Stimulated activated CD4-positive, alpha-beta T cell treated with anti-CD3 and anti-CD28 coated beads, TNF-alpha, amount 100 ng/mL, for 24 hours (primary cell): ENCODE results near the gene HIC2.
"Not testable (repeated sequence)": the region's sequence is repeated elsewhere in the genome, so short reads cannot be mapped to it uniquely, and the experiment has no call there.

Experiments used
- DNase-seq, 3 experiments: peaks; one replicate each; pipeline ENCODE4 v3.0.0-alpha.2; 2020; ENCODE audit warnings: low read depth in 3 of 3

HIC2 gene

GRCh38 chr22:21450858-21451353, 33.7 kb downstream of the HIC2 start:
- DNase-seq, result no peak

GRCh38 chr22:21451545-21452520, 34.7 kb downstream of the HIC2 start:
- no peak for DNase-seq

- DNase-seq, result not testable (repeated sequence)
Observed at GRCh38 chr22:21452666-21453065, 35.5 kb downstream of the HIC2 start.

GRCh38 chr22:21454998-21455333, 37.8 kb downstream of the HIC2 start:
- DNase-seq, result not testable (repeated sequence)

- no peak for DNase-seq
Observed at GRCh38 chr22:21455334-21456089, 38.3 kb downstream of the HIC2 start.

GRCh38 chr22:21457023-21457787, 40.0 kb downstream of the HIC2 start:
- no peak for DNase-seq

- not testable (repeated sequence) for DNase-seq
Observed at GRCh38 chr22:21462672-21463071, 45.5 kb downstream of the HIC2 start.

- not testable (repeated sequence) for DNase-seq
Observed at GRCh38 chr22:21467337-21468193, 50.4 kb downstream of the HIC2 start, which contains the start of gene TMEM191C. Gene TMEM191C (plus strand): TSS chr22:21467387. CDS start chr22:21467460, 73 bp downstream.

GRCh38 chr22:21468194-21469096, 51.3 kb downstream of the HIC2 start:
- DNase-seq, result peak; percentile 78 to 92 (median 83)

- not testable (repeated sequence) for DNase-seq
Observed at GRCh38 chr22:21469097-21469994, 52.2 kb downstream of the HIC2 start.

GRCh38 chr22:21472984-21473383, 55.8 kb downstream of the HIC2 start:
- not testable (repeated sequence) for DNase-seq

GRCh38 chr22:21473664-21474063, 56.5 kb downstream of the HIC2 start:
- not testable (repeated sequence) for DNase-seq

- DNase-seq, result not testable (repeated sequence)
Observed at GRCh38 chr22:21484039-21484438, 66.9 kb downstream of the HIC2 start.

GRCh38 chr22:21487723-21488122, 70.6 kb downstream of the HIC2 start:
- not testable (repeated sequence) for DNase-seq

- DNase-seq, result not testable (repeated sequence)
Observed at GRCh38 chr22:21489149-21489680, 72.0 kb downstream of the HIC2 start.

- not testable (repeated sequence) for DNase-seq
Observed at GRCh38 chr22:21490556-21490955, 73.4 kb downstream of the HIC2 start.

GRCh38 chr22:21492271-21492670, 75.1 kb downstream of the HIC2 start:
- not testable (repeated sequence) for DNase-seq
